Adipose tissue (tissue), 3 donors: ENCODE data around the gene OTULIN. TPM values are rescaled to one million over a fixed set of nuclear protein-coding genes. Genes with fewer than 3 reads are reported as not detected.

Experiments
- H3K27ac ChIP-seq: one replicate; pipeline ENCODE4 v1.5.1; 2013; ENCODE audit warnings: low read depth, low read length
- WGBS, 3 donors: extraction: QIAGEN DNeasy Blood & Tissue Kit; methylation state at CpG; one replicate each; pipeline ENCODE4 v1.1.7; 2013; 5-methylcytosine and 5-hydroxymethylcytosine counted together
- polyA plus RNA-seq, 3 donors: library from polyadenylated mRNA; stranded (reverse); fragments of 200-250 nt; gene quantifications; one replicate each; pipeline ENCODE4 v1.2.3, GENCODE V29; 2013
- donor health status: healthy with polysubstance abuse.
- donor health status: Bipolar disorder and iron deficiency.
- donor health status: healthy.

The OTULIN gene
- polyA plus RNA-seq, 3 donors: 3.2 to 6.0 (median 4.4) TPM

GRCh38 chr5:14712131-14712530, 47.6 kb downstream of the OTULIN start:
- WGBS, 3 donors: 87 to 93% (median 90%) methylated on average over 11 of the region's 11 CpGs
- no peak overlapping the region for H3K27ac ChIP-seq

GRCh38 chr5:14712666-14713065, 48.1 kb downstream of the OTULIN start:
- 96 to 98% (median 96%) methylated on average over 17 of the region's 17 CpGs for WGBS, 3 donors
- no peak overlapping the region for H3K27ac ChIP-seq

- WGBS, 3 donors: 89 to 96% (median 90%) methylated on average over 23 of the region's 23 CpGs
- no peak overlapping the region for H3K27ac ChIP-seq
Measured at GRCh38 chr5:14713476-14714390, 49.2 kb downstream of the OTULIN start.

- no peak overlapping the region for H3K27ac ChIP-seq
- 97 to 99% (median 99%) methylated on average over 6 of the region's 6 CpGs for WGBS, 3 donors
Measured at GRCh38 chr5:14714706-14715105, 50.2 kb downstream of the OTULIN start.

- H3K27ac ChIP-seq: no peak overlapping the region
- WGBS, 3 donors: 96 to 97% (median 97%) methylated on average over 3 of the region's 3 CpGs
Measured at GRCh38 chr5:14715481-14715880, 51.0 kb downstream of the OTULIN start.

GRCh38 chr5:14716755-14717752, 52.5 kb downstream of the OTULIN start:
- 78 to 86% (median 83%) methylated on average over 13 of the region's 13 CpGs for WGBS, 3 donors
- H3K27ac ChIP-seq: no peak overlapping the region

GRCh38 chr5:14718778-14719177, 54.3 kb downstream of the OTULIN start:
- 92 to 96% (median 94%) methylated on average over 5 of the region's 5 CpGs for WGBS, 3 donors
- no peak overlapping the region for H3K27ac ChIP-seq

GRCh38 chr5:14720236-14720923, 55.9 kb downstream of the OTULIN start:
- WGBS, 3 donors: 85 to 96% (median 87%) methylated on average over 3 of the region's 3 CpGs
- no peak overlapping the region for H3K27ac ChIP-seq

- no peak overlapping the region for H3K27ac ChIP-seq
- WGBS, 3 donors: 63 to 93% (median 93%) methylated on average over 7 of the region's 7 CpGs
Measured at GRCh38 chr5:14721990-14722656, 57.6 kb downstream of the OTULIN start.

GRCh38 chr5:14722923-14723322, 58.4 kb downstream of the OTULIN start:
- H3K27ac ChIP-seq: no peak overlapping the region
- 94 to 95% (median 95%) methylated on average over 8 of the region's 8 CpGs for WGBS, 3 donors

GRCh38 chr5:14723701-14724132, 59.2 kb downstream of the OTULIN start:
- H3K27ac ChIP-seq: no peak overlapping the region
- 82 to 92% (median 84%) methylated on average over 4 of the region's 4 CpGs for WGBS, 3 donors

GRCh38 chr5:14724633-14725032, 60.1 kb downstream of the OTULIN start:
- H3K27ac ChIP-seq: no peak overlapping the region
- WGBS, 3 donors: 60 to 76% (median 67%) methylated on average over 10 of the region's 10 CpGs

GRCh38 chr5:14726066-14726838, 61.7 kb downstream of the OTULIN start:
- no peak overlapping the region for H3K27ac ChIP-seq
- WGBS, 3 donors: 78 to 92% (median 89%) methylated on average over 14 of the region's 14 CpGs

GRCh38 chr5:14727428-14727865, 62.9 kb downstream of the OTULIN start:
- no peak overlapping the region for H3K27ac ChIP-seq
- WGBS, 3 donors: 3 to 5% (median 5%) methylated on average over 7 of the region's 7 CpGs

- 82 to 89% (median 87%) methylated on average over 7 of the region's 7 CpGs for WGBS, 3 donors
Measured at GRCh38 chr5:14727928-14728458, 63.5 kb downstream of the OTULIN start.

GRCh38 chr5:14728459-14728938, 64.0 kb downstream of the OTULIN start:
- 73 to 84% (median 76%) methylated on average over 15 of the region's 15 CpGs for WGBS, 3 donors

More at GRCh38 chr5:14727928-14728458, 63.5 kb downstream of the OTULIN start:
- no peak overlapping the region for H3K27ac ChIP-seq

More at GRCh38 chr5:14728459-14728938, 64.0 kb downstream of the OTULIN start:
- H3K27ac ChIP-seq: no peak overlapping the region
